ENCODE results near the gene CCR7.

The CCR7 gene, protein sequence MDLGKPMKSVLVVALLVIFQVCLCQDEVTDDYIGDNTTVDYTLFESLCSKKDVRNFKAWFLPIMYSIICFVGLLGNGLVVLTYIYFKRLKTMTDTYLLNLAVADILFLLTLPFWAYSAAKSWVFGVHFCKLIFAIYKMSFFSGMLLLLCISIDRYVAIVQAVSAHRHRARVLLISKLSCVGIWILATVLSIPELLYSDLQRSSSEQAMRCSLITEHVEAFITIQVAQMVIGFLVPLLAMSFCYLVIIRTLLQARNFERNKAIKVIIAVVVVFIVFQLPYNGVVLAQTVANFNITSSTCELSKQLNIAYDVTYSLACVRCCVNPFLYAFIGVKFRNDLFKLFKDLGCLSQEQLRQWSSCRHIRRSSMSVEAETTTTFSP

DNA sequence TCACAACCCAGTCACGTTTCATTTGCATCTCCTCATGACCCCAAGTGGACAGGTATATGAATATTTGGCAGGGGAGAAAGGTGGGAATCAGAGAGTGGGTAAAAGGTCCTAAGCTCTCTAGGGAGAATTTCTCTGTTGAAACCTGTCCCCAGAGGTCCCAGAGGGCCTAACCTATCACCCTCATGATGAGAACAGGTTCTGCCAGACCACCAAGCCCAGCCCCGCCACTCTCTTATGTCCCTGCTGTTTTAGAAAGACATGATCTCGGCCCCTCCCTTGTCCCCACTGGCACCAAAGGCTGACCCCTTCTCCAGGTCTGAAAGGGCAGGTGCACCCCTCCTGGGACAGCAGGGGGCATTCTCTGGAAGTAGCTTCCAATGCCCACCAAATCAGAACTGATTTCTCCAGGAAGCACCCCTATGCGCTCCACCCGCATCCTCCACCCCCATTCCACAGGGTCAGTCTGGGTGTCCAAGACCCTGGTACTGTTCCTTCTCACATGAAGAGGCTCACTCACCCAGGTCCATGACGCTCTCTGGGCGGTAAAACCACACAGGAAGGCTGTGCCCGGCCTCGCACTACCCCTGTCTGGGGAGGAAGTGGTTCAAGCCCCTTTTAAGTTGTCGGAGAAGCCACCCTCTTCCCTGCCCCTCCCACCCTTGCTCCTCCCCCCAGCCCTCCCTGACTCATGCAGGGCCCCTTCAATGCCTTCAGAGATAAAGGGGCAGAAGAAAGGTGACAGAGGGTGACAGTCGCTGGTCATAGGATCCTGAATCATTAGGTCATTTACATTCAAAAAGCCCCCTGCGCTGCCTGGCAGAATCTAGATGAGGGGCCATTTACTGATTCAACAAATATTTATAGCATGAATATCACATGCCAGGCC is at the start of gene CCR7:
Gene CCR7, minus strand, starts transcription at position 590 of the 886 bp plus-strand sequence. Its CDS starts 63 bp downstream, at position 527.
- TF ChIP-seq, protein P1, sequence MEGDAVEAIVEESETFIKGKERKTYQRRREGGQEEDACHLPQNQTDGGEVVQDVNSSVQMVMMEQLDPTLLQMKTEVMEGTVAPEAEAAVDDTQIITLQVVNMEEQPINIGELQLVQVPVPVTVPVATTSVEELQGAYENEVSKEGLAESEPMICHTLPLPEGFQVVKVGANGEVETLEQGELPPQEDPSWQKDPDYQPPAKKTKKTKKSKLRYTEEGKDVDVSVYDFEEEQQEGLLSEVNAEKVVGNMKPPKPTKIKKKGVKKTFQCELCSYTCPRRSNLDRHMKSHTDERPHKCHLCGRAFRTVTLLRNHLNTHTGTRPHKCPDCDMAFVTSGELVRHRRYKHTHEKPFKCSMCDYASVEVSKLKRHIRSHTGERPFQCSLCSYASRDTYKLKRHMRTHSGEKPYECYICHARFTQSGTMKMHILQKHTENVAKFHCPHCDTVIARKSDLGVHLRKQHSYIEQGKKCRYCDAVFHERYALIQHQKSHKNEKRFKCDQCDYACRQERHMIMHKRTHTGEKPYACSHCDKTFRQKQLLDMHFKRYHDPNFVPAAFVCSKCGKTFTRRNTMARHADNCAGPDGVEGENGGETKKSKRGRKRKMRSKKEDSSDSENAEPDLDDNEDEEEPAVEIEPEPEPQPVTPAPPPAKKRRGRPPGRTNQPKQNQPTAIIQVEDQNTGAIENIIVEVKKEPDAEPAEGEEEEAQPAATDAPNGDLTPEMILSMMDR (conservative IDR thresholded peaks at IDR 0.05; ENCODE audit: low read depth): no peak
- CTCF ChIA-PET: no interaction called here
- no peak within 1 kb of the TSS for H3K27ac ChIP-seq
- POLR2A ChIA-PET (ENCODE audit: low non-redundant PET): no interaction called here
- DNase-seq (ENCODE audit: low spot score): no peak

DNA sequence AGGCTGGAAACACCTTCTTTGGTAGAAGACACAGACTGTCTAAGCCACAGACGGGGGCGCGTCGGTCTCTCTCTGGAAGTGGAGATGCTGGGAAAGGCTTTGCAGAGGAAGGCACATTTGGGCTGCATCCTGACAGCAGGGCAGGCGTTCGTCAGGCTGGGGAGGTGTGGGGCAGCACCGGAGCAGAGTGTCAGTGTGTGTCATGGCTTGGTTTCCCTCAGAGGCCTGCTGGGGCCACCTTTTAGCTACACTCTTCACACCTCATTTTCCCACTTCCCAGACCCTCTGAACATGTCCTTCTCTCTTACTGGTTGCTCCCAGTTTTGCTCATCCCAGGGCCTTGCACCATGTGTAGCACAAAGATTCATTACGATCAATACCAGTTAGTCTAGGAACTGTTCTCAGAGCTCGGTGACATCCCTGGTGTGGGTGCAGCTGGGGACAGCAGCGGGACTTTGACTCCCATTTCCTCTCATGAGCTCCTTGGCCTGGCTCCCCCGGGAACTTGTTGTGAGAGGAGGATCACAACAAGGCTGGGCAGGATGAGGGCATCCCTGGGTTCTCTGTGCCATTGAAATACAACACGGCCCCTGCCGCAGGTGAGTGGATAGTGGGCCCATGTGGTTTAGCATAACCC is 49.3 kb upstream of the CCR7 start:
- ChIA-PET POLR2A (ENCODE audit: low non-redundant PET) (no interaction called here), CTCF (interaction anchor here (1.2 kb wide), 1 partner anchor 10 kb away, joined by 5 read pairs; no protein-coding TSS in a partner anchor)
- TF ChIP-seq, protein P1 (conservative IDR thresholded peaks at IDR 0.05; ENCODE audit: low read depth): no peak
- DNase-seq (ENCODE audit: low spot score): no peak
- H3K27ac ChIP-seq: no peak overlapping the region

DNA sequence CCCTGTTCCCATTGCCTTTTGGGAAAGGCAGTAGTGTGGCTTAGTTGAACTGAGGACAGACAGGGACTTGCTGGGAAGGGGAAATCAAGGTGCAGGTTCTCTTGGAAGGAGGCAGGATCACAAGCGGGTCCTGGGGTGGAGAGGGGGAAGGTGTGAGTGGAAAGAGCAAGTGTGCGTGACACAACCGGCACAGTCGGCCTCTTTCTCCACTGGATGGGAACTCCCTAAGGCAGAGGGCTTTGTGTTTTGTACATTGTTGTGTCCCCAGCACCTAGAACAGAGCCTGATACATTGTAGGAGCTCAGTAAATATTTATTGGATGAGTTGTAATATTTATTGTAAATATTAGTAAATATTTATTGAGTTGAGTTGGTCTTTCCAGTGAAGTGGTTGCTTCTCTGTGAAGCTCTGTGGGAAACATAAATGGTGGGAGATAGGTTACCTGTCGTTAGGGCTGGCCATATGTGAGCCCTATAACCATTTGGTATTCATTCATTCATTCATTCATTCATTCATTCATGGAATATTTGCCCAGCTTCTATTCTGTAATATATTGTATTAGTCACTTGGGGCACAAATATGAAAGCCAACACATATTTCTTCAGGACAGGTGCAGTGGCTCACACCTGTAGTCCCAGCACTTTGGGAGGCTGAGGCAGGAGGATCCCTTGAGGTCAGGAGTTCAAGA is 48.3 kb upstream of the CCR7 start:
- TF ChIP-seq, protein P1 (conservative IDR thresholded peaks at IDR 0.05; ENCODE audit: low read depth): no peak
- H3K27ac ChIP-seq: no peak overlapping the region
- DNase-seq (ENCODE audit: low spot score): no peak
- ChIA-PET POLR2A (ENCODE audit: low non-redundant PET) (no interaction called here), CTCF (no interaction called here)

DNA sequence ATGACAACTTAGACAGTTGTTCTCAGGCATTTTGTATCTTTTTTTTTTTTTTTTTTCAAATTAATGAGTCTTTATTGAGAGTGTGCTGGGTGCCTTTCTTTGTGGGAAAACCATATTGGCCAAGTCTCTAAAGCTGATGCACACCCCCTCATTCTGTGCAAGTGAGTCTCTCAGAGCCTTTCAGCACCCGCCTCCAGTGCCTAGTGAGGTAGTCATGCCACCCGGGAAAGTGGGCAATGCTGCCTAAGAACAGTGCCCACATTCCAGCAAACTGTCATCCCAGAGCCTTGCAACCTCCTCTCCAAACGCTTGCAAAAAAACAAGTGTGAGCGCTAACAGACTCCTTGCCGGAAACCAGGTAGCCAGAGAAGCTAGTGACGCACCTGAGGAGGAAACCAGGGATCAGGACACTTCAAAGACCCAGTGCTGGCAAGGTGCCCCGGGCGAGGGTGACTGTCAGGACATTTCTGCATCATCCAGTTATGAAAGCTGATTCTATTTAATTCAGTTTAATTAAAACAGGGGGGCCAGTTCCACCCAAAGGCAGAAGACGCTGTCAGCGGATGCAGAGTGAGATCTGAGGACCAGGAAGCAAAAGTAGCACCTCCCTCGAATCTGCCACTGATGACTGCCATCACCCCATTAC is 47.5 kb upstream of the CCR7 start:
- CTCF ChIA-PET: interaction anchor here (0.5 kb wide), 1 partner anchor 991 kb away, joined by 4 read pairs; no protein-coding TSS in a partner anchor
- no peak for DNase-seq (ENCODE audit: low spot score)
- TF ChIP-seq, protein P1 (conservative IDR thresholded peaks at IDR 0.05; ENCODE audit: low read depth): no peak
- H3K27ac ChIP-seq: no peak overlapping the region
- POLR2A ChIA-PET (ENCODE audit: low non-redundant PET): no interaction called here

DNA sequence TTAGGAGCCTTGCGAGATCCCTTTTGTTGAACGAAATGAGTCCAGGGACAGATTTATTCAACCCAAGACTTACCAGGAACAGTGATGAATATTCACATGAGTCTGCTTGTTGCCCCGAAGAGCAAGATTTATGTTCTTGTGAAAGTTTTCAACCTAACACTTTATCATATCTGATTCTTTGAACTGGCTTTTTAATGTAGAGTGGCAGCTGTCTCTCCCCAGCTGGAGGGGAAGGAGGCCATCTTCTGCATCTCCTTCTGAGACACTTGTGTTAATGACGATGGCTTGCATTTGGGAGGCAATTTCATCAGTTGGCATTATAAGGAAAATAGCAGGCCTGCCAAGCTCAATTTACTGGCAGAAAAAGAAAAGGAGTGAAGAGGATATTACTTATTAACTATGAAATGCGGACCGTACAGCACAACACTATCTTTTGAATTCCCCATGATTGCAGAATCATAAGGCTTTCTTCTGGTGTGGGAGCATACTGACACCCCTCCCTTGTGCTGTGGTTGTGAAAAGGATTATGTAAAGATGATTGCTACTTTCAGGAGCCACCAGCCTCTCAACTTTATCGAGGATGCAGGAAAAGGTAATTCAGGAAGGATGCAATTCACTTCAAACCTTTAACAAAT is 46.7 kb upstream of the CCR7 start:
- POLR2A ChIA-PET (ENCODE audit: low non-redundant PET): no interaction called here
- CTCF ChIA-PET: interaction anchor here (0.5 kb wide), 1 partner anchor 990 kb away, joined by 4 read pairs; no protein-coding TSS in a partner anchor
- TF ChIP-seq, protein P1 (conservative IDR thresholded peaks at IDR 0.05; ENCODE audit: low read depth): no peak
- H3K27ac ChIP-seq: no peak overlapping the region
- DNase-seq (ENCODE audit: low spot score): no peak

All from RWPE1 (cell line).